ENCODE data around the gene CXCL16.

The CXCL16 gene

GRCh38 chr17:4751932-4752331 lies 12.2 kb upstream of the CXCL16 start:
- DNase-seq (ENCODE audit: low read depth in 2 of 2, low spot score in 1 of 2), result no peak

- no peak for DNase-seq (ENCODE audit: low read depth in 2 of 2, low spot score in 1 of 2)
Observed at GRCh38 chr17:4750606-4751005, 10.9 kb upstream of the CXCL16 start.

DNA sequence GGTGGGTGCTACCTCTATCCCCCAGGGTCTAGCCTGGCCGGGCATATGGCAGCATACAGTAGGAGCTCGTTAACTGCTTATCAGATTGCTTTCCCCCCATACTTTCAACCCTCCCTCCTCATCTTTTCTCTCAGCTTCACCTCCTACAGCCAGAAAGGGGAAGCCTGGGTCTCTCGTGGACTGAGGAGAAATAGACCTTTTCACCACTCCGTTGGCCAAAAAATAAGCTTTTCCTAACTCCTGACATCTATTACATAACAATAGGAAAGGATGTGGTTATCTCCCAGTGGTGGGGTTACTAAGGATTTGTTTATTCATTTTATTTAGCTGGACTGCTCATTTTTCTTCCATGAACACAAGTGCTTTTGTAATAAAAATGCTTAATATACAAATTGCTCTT lies 9.0 kb upstream of the CXCL16 start:
- no peak for DNase-seq (ENCODE audit: low read depth in 2 of 2, low spot score in 1 of 2)

DNA sequence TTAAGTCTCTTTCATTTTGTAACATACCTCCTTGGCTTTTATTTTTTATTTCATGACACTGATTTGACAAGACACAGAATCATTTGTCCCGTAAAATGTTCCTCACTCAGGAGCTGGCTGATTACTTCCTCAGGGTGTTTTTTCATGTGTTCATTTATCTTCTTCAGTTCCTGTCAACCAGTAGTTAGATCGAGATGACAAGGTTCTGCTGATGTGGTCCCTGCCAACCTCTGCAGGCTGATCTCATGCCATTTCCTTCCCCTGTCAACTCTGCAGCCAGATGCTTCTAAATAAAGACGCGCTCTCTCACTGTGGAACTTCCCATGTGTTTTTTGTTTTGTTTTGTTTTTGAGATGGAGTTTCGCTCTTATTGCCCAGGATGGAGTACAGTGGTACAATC lies 8.1 kb upstream of the CXCL16 start:
- DNase-seq (ENCODE audit: low read depth in 2 of 2, low spot score in 1 of 2), result no peak

- no peak for DNase-seq (ENCODE audit: low read depth in 2 of 2, low spot score in 1 of 2)
Observed at GRCh38 chr17:4744999-4745969, 5.6 kb upstream of the CXCL16 start.

- DNase-seq (ENCODE audit: low read depth in 2 of 2, low spot score in 1 of 2), result no peak
Observed at GRCh38 chr17:4743898-4744297, 4.2 kb upstream of the CXCL16 start.

DNA sequence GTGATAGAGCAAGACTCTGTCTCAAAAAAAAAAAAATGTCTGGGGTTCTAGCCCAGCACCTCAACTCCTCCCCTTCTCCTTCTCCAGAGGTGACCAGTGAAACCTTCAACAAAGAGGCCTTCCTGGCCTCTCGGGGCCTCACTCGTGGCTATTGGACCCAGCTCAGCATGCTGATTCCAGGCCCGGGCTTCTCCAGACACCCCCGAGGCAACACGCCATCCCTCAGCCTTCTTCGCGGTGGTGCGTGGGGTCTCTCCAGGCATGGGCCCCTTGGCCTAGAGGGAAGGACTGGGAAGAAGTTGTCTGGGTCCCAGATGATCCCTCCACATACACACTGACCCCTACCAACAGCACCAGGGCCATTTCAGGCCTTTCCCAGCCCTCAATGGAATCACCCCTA lies 3.5 kb upstream of the CXCL16 start:
- DNase-seq (ENCODE audit: low read depth in 2 of 2, low spot score in 1 of 2), result no peak

GRCh38 chr17:4742629-4743028 lies 2.9 kb upstream of the CXCL16 start:
- no peak for DNase-seq (ENCODE audit: low read depth in 2 of 2, low spot score in 1 of 2)

GRCh38 chr17:4742133-4742532 lies 2.4 kb upstream of the CXCL16 start:
- no peak for DNase-seq (ENCODE audit: low read depth in 2 of 2, low spot score in 1 of 2)

GRCh38 chr17:4741544-4741943 lies 1.8 kb upstream of the CXCL16 start:
- no peak for DNase-seq (ENCODE audit: low read depth in 2 of 2, low spot score in 1 of 2)

DNA sequence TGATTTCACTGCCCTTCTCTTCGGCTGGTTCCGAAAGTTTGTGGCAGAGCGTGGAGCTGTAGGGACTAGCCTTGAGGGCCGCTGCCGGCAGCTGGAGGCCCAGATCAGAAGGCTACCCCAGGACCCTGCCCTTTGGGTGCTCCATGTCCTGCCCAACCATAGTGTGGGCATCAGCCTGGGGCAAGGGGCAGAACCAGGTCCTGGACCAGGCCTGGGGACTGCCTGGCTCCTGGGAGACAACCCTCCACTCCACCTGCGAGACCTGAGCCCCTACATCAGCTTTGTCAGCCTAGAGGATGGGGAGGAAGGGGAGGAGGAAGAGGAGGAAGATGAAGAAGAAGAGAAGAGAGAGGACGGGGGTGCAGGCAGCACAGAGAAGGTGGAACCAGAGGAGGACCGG lies 856 bp upstream of the CXCL16 start:
- no peak for DNase-seq (ENCODE audit: low read depth in 2 of 2, low spot score in 1 of 2)

GRCh38 chr17:4740025-4740351 lies 260 bp upstream of the CXCL16 start:
- no peak for DNase-seq (ENCODE audit: low read depth in 2 of 2, low spot score in 1 of 2)

DNA sequence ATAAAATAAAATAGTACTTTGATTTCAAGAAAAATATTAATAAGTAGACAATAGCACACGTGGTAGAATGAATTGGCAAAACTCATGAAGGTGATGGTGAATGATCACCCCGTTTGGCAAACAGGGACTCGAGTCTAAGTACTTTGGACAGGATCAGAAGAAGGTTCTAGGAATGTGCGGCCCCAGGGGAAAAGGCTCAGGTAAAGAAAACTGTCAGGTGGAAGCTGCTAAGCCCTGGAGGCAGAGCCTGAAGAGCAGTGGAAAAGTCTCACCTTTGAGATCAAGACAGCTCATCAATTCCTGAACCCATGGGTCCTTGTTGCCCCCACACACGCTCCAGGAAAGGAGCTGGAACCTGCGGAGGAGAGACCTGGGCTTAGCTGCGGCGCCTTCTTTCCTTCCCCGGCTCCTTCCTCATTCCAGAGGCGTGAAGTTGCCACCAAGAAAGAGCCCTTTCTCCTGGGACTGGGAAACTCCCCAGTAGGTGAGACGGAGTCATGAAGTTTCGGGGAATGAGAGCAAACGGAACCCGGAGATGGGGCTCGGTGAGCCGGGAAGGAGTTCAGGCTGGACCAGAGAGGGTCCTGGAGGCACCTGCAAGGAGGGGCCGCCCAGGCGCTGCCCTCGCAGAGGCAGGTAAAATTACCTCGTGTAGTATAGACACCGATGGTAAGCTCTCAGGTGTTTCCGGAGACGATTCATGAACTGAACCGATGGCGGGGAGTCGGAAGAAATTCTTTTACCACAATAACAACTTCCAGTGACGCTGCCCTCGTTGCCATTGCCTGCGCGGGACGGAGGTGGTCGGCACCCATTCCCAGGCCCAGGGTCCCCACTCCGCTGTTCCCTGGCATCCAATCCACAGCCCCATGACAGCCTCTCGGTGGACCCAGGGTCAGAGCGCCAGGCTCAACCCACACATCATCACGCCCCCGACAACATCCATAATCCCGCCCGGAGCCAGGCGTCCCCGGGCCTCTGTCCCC lies 1.3 kb downstream of the CXCL16 start:
- DNase-seq (ENCODE audit: low read depth in 2 of 2, low spot score in 1 of 2), result no peak

- DNase-seq (ENCODE audit: low read depth in 2 of 2, low spot score in 1 of 2), result no peak
Observed at GRCh38 chr17:4735876-4736651, 3.7 kb downstream of the CXCL16 start.

- no peak for DNase-seq (ENCODE audit: low read depth in 2 of 2, low spot score in 1 of 2)
Observed at GRCh38 chr17:4734857-4735475, 4.8 kb downstream of the CXCL16 start.

DNA sequence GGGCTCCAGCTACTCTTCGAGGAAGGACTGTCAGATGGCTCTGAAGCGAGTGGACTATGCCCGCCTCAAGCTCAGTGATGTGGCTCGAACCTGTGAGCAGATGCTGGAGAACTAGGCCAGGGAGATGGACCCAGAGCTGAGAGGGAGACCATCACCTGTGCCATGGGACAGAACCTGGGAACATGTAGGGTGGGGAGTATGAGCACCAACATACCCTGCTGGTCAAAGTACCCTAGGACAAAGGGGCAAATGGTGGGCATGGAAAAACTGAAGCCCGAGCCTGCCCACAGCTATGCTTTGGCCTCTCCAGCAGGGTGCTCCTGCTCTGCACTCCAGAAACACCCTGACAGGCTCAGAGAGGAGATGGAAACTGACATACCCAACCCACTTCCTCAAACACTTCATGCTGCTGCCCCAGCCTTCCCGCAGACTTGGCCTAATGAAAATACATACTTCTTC lies 6.6 kb downstream of the CXCL16 start:
- DNase-seq (ENCODE audit: low read depth in 2 of 2, low spot score in 1 of 2), result no peak

- DNase-seq (ENCODE audit: low read depth in 2 of 2, low spot score in 1 of 2), result no peak
Observed at GRCh38 chr17:4728124-4728523, 11.6 kb downstream of the CXCL16 start.

DNA sequence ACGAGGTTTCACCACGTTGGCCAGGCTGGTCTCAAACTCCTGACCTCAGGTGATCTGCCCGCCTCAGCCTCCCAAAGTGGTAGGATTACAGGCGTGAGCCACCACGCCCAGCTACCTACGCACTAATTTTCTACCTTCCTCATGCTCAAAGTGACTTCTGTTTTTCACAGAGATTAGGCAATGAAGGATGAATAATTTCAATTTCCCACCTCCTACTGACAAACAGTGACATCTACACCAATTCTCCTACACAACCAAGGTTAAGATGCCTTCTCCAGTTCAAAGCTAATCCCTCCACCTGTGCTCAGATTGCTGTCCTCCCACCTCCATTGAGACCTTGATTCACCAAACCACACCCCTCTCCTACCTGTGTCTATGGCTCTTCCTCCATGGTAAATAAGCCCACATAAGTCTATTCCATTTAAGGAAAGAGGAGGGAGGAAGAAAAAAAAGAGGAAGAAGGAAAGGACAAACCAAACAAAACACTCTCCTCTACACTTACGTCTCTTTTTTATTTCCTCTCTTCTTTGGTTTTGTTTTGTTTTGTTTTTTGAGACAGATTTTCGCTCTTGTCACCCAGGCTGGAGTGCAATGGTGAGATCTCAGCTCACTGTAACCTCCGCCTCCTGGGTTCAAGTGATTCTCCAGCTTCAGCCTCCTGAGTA lies 13.9 kb downstream of the CXCL16 start:
- DNase-seq (ENCODE audit: low read depth in 2 of 2, low spot score in 1 of 2), result no peak

- DNase-seq (ENCODE audit: low read depth in 2 of 2, low spot score in 1 of 2), result no peak
Observed at GRCh38 chr17:4724650-4725049, 15.1 kb downstream of the CXCL16 start.

DNA sequence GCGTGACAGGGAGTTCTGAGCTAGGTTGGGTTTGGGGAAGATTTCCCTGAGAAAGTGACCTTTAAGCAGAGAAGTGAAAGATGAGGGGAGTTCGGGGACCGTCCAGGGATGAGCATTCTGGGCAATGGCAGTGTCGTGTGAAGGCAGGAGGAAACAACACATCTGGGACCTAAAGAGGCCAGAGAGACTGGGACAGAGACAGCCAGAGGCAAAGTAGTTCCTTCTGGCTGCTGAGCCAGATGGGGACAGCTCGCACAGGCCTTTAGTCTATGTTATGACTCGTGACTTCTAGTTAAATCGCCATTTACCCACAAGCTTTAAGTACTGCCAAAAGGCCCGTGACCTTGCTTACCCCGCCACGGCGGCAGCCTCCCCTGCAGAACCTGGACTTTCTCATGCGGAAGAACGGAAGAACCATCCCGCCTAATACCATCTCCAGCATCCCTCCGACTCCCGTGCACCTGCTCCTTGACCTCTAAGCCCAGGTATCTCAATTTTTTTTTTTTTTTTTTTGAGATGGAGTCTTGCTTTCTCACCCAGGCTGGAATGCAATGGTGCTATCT lies 17.0 kb downstream of the CXCL16 start:
- DNase-seq (ENCODE audit: low read depth in 2 of 2, low spot score in 1 of 2), result no peak

Measured in stimulated activated CD8-positive, alpha-beta memory T cell treated with anti-CD3 and anti-CD28 coated beads, Interleukin-4, amount 100 ng/mL, for 4 hours (primary cell).